Central memory CD4-positive, alpha-beta T cell (primary cell): ENCODE data around the gene CHRNA4.

Source experiments
- DNase-seq: peaks from one replicate; pipeline ENCODE4 v3.0.0; 2022
- total RNA-seq, 3 experiments: gene quantifications; one replicate each; lab custom pipeline; 2026; lab: John Stamatoyannopoulos, UW

The CHRNA4 gene
- 0 reads per million in 3 experiments for total RNA-seq

GRCh38 chr20:63360850-63361518, at the start of gene CHRNA4:
Gene CHRNA4, minus strand, starts transcription at chr20:63361349. Its CDS starts 184 bp downstream, at chr20:63361165.
- DNase-seq: no peak

GRCh38 chr20:63409834-63410435, 48.8 kb upstream of the CHRNA4 start:
- DNase-seq: no peak

GRCh38 chr20:63409066-63409833, 48.1 kb upstream of the CHRNA4 start:
- no peak for DNase-seq

- DNase-seq: no peak
Measured at GRCh38 chr20:63408684-63409046, 47.5 kb upstream of the CHRNA4 start.

- no peak for DNase-seq
Measured at GRCh38 chr20:63407928-63408683, 47.0 kb upstream of the CHRNA4 start.

GRCh38 chr20:63406617-63407245, 45.6 kb upstream of the CHRNA4 start:
- DNase-seq: no peak

DNA sequence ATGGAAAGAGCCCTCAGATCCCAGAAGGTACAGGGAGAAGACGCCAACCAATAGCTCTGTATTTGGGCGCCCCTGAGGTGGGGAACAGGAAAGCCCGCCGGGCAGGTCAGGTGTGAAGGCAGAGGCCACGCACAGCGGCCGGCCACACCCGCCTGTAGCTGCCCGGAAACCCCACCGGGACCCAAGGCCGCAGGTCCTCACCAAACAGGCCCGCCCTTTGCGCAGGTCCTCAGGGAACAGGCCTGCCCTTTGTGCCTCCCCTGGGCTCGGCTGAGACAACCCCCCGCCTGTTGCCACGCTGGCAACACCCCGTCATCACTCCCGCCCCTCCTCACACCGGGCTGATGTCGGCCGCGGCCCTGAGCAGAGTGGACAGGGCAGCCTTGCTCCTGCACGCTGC, 44.9 kb upstream of the CHRNA4 start:
- DNase-seq: no peak

- no peak for DNase-seq
Measured at GRCh38 chr20:63405102-63405730, 44.1 kb upstream of the CHRNA4 start.

GRCh38 chr20:63404129-63405085, 43.3 kb upstream of the CHRNA4 start:
- no peak for DNase-seq

GRCh38 chr20:63403403-63404105, 42.4 kb upstream of the CHRNA4 start:
- DNase-seq: no peak

DNA sequence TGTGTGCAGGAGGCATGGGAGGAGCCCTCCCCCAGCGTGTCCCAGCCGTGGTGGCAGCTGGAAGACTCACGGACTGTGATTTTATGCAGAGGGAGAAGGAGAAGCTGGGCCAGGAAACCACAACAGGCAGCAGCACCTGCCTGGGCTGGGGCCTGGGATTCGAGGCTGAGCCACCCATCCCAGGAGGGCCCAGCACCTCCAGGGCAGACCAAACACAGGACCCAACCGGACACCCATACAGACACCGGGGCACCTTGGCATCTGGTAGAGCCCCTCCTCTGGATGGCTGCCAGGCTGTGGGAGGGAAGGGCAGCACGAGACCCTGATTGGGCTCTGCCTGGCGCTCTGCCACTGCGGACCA, 41.7 kb upstream of the CHRNA4 start:
- no peak for DNase-seq

DNA sequence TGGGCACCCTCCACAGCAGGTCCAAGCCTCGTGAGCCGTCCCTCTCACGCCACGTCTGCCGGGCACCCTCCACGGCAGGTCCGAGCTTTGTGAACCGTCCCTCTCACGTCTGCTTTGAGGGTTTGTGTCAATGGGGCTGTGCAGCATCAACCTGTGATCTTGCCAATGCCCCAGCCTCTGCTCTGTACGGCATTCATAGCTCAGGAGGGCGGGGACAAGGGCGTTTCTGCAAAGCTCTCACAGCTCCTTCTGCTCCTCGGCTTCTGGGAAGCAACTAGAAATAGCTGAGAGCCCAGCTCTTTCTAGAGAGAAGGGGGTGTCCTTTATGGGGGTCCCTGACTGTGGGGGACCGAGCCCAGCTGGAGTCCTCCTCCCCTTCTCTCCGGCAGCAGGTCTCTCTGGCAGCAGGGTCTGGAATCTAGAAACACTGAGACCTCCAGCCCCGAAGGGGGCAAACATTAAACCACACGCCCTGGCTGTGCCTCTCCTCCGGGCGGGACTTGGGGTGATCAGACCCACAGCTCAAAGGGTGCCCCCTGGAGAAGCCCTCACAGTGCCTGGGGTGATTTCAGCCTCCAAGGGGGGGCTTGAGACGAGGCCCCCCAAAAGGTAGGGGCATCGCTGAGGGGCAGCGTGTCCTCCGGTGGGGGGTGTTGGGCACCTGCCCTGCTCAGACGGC, 41.2 kb upstream of the CHRNA4 start:
- no peak for DNase-seq

GRCh38 chr20:63401384-63402110, 40.4 kb upstream of the CHRNA4 start:
- no peak for DNase-seq

DNA sequence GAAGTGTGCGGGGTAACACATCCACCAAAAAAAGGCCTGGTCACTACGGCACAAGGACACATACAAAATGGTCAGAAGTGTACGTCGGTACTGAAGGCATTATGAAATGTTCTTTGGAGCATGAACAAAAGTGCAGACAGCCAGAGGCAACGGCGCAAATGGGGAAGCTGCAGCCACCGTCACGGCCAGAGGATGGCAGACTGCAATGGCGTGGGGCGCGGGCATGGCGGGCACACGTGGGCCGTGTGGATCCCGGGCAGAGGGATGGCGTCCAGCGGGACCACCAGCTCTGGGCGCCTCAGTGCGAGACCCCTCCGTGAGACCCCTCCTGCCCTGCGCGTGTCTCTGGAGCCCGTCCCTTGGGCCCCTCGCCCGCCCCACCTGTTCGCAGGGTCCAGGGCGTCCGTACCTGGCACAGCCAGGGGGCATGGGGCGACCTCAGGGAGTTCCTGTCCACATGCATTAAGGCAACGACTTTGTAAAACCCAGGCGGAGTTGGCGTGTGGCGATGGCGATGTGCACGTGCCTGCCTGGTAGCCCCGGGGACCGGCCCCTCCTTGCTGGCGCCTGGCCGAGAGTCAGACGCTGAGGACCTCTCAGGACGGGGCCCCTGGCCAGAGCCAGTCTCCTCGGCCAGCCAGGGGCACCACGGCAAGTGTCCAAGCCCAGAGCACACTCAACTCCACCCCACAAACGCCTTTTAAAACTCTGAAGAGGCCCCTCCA, 39.5 kb upstream of the CHRNA4 start:
- no peak for DNase-seq

- DNase-seq: no peak
Measured at GRCh38 chr20:63399596-63400375, 38.6 kb upstream of the CHRNA4 start.

GRCh38 chr20:63398744-63399514, 37.8 kb upstream of the CHRNA4 start:
- DNase-seq: no peak
